Gastrocnemius medialis (tissue), 4 donors: Measurements from ENCODE around the gene PLEKHM1. TPM values are rescaled to one million over a fixed set of nuclear protein-coding genes. Genes with fewer than 3 reads are reported as not detected.
"Not testable (repeated sequence)": the region's sequence is repeated elsewhere in the genome, so short reads cannot be mapped to it uniquely, and the experiment has no call there.

ENCODE experiments used
- ATAC-seq, 2 donors: fragments of 150-250 bp; one replicate each; pipeline ENCODE4 v1.9.1; 2016
- DNase-seq, 2 donors: peaks; one replicate each; pipeline ENCODE4 v3.0.0-alpha.2; 2019
- H3K27ac ChIP-seq, 4 donors: fragments of 200-600 bp; sonication (generic); 1 replicate in 1 of 4; 2 replicates in 3 of 4; pipeline ENCODE4 v1.5.1; 2016 to 2018; ENCODE audit warnings: mild to moderate bottlenecking in 2 of 4, moderate library complexity in 1 of 4
- H3K27me3 ChIP-seq, 3 donors: fragments of 200-600 bp; sonication (generic) in 2 of 3; 1 replicate in 1 of 3; 2 replicates in 2 of 3; pipeline versions ENCODE4 v1.5.1 to v1.6.0; 2016 to 2019; ENCODE audit warnings: mild to moderate bottlenecking in 1 of 3, moderate library complexity in 1 of 3
- H3K36me3 ChIP-seq, 2 donors: fragments of 200-600 bp; sonication (generic) in 1 of 2; one replicate each; pipeline ENCODE4 v1.5.1; 2017 to 2018
- H3K4me1 ChIP-seq, 2 donors: fragments of 200-600 bp; sonication (generic) in 1 of 2; one replicate each; pipeline ENCODE4 v1.5.1; 2016 to 2017; ENCODE audit warnings: mild to moderate bottlenecking in 2 of 2
- H3K4me3 ChIP-seq, 4 donors: fragments of 200-600 bp; sonication (generic) in 3 of 4; 1 replicate in 1 of 4; 2 replicates in 3 of 4; pipeline ENCODE4 v1.5.1; 2016 to 2019; ENCODE audit warnings: mild to moderate bottlenecking in 2 of 4
- H3K9me3 ChIP-seq, 3 donors: fragments of 200-600 bp; sonication (generic) in 2 of 3; 1 replicate in 1 of 3; 2 replicates in 2 of 3; pipeline ENCODE4 v1.5.1; 2016 to 2019
- CTCF ChIP-seq, 5 experiments: fragments of 450-650 bp in 3 of 5; fragments of 200-600 bp in 2 of 5; sonication (generic) in 2 of 5; IDR thresholded peaks in 4 of 5; conservative IDR thresholded peaks in 1 of 5; 1 replicate in 4 of 5; 2 replicates in 1 of 5; pipeline ENCODE4 v1.5.1; 2016 to 2019; ENCODE audit warnings: antibody characterized with exemption in 5 of 5, mild to moderate bottlenecking in 3 of 5, moderate library complexity in 3 of 5
- POLR2A ChIP-seq, 2 donors: fragments of 450-650 bp; IDR thresholded peaks; one replicate each; pipeline ENCODE4 v1.6.1; 2017; ENCODE audit warnings: antibody characterized with exemption in 2 of 2, mild to moderate bottlenecking in 2 of 2, moderate library complexity in 2 of 2
- in situ Hi-C, 4 donors: fragments of 200-750 bp; cut with MboI; loops; one replicate each; pipeline versions ENCODE4 v1.15.0 to v1.8.0; 2017; ENCODE audit warnings: low sequenced_read_pairs in 4 of 4
- intact Hi-C: fragments of 100-400 bp; cut with DNase I; formaldehyde crosslinking; loops from one replicate; pipeline ENCODE4 v1.15.1; 2023; ENCODE audit warnings: low total_unique reads
- total RNA-seq, 4 donors: library from RNA; depleted of rRNA; stranded (reverse); fragments of >200 nt; gene quantifications; one replicate each; pipeline versions ENCODE4 v1.1.0 to v1.2.3, GENCODE V29; 2016

PLEKHM1 gene
- total RNA-seq, 4 donors from 2014 or later = 27.5 to 86.8 (median 31.3) TPM

GRCh38 chr17:45460422-45460821, 30.1 kb downstream of the PLEKHM1 start:
- in situ Hi-C loops, ATAC-seq, H3K9me3 ChIP-seq, H3K4me1 ChIP-seq, H3K36me3 ChIP-seq, intact Hi-C loops, H3K4me3 ChIP-seq, DNase-seq, H3K27ac ChIP-seq, H3K27me3 ChIP-seq: not testable (repeated sequence)

- peaks cover 0 to 26% of the 10 kb centered on the region in 2 donors for H3K36me3 ChIP-seq
- H3K27me3 ChIP-seq, intact Hi-C loops, H3K27ac ChIP-seq, in situ Hi-C loops, DNase-seq, H3K4me1 ChIP-seq, H3K9me3 ChIP-seq, ATAC-seq, H3K4me3 ChIP-seq: not testable (repeated sequence)
Observed at GRCh38 chr17:45454341-45454740, 36.2 kb downstream of the PLEKHM1 start.

- in situ Hi-C loops, H3K27me3 ChIP-seq, intact Hi-C loops, H3K4me3 ChIP-seq, H3K9me3 ChIP-seq, DNase-seq, H3K4me1 ChIP-seq, ATAC-seq, H3K27ac ChIP-seq: not testable (repeated sequence)
- peaks cover 0 to 26% of the 10 kb centered on the region in 2 donors for H3K36me3 ChIP-seq
Observed at GRCh38 chr17:45453731-45454130, 36.8 kb downstream of the PLEKHM1 start.

- in situ Hi-C loops, H3K9me3 ChIP-seq, H3K4me3 ChIP-seq, DNase-seq, H3K4me1 ChIP-seq, H3K27me3 ChIP-seq, intact Hi-C loops, H3K27ac ChIP-seq, ATAC-seq: not testable (repeated sequence)
- peaks cover 0 to 26% of the 10 kb centered on the region in 2 donors for H3K36me3 ChIP-seq
Observed at GRCh38 chr17:45453225-45453534, 37.3 kb downstream of the PLEKHM1 start.

- ATAC-seq, H3K4me3 ChIP-seq, DNase-seq, H3K4me1 ChIP-seq, H3K27ac ChIP-seq, H3K27me3 ChIP-seq, H3K9me3 ChIP-seq, in situ Hi-C loops, intact Hi-C loops: not testable (repeated sequence)
- H3K36me3 ChIP-seq = peaks cover 0 to 26% of the 10 kb centered on the region in 2 donors
Observed at GRCh38 chr17:45452329-45453224, 37.9 kb downstream of the PLEKHM1 start.

GRCh38 chr17:45451660-45452059, 38.9 kb downstream of the PLEKHM1 start:
- ATAC-seq, H3K9me3 ChIP-seq, DNase-seq, intact Hi-C loops, H3K27me3 ChIP-seq, in situ Hi-C loops, H3K4me1 ChIP-seq, H3K27ac ChIP-seq, H3K4me3 ChIP-seq: not testable (repeated sequence)
- H3K36me3 ChIP-seq = peaks cover 0 to 26% of the 10 kb centered on the region in 2 donors

- DNase-seq = no peak
- H3K36me3 ChIP-seq = peaks cover 0 to 21% of the 10 kb centered on the region in 2 donors
- no peaks in the 10 kb centered on the region for H3K9me3 ChIP-seq
- ATAC-seq = no peak
- H3K4me3 ChIP-seq = no peak overlapping the region
- H3K27me3 ChIP-seq = no peaks in the 10 kb centered on the region
- in situ Hi-C loops (no loop called here), intact Hi-C loops (no loop called here)
- H3K27ac ChIP-seq = no peak overlapping the region
- H3K4me1 ChIP-seq = peaks cover 0 to 8% of the 10 kb centered on the region in 2 donors
- no peak for TF ChIP-seq CTCF (IDR thresholded peaks at IDR 0.05 in 4 of 5, conservative IDR thresholded peaks at IDR 0.05 in 1 of 5)
- TF ChIP-seq POLR2A (IDR thresholded peaks at IDR 0.05) = no peak
Observed at GRCh38 chr17:45451131-45451530, 39.4 kb downstream of the PLEKHM1 start.

- DNase-seq, H3K4me3 ChIP-seq, in situ Hi-C loops, H3K27me3 ChIP-seq, intact Hi-C loops, H3K9me3 ChIP-seq, ATAC-seq, H3K27ac ChIP-seq, H3K4me1 ChIP-seq: not testable (repeated sequence)
- H3K36me3 ChIP-seq = peaks cover 0 to 24% of the 10 kb centered on the region in 2 donors
Observed at GRCh38 chr17:45449708-45450329, 40.7 kb downstream of the PLEKHM1 start.

- DNase-seq, H3K9me3 ChIP-seq, ATAC-seq, H3K4me1 ChIP-seq, H3K27me3 ChIP-seq, in situ Hi-C loops, H3K27ac ChIP-seq, intact Hi-C loops, H3K4me3 ChIP-seq: not testable (repeated sequence)
- H3K36me3 ChIP-seq = peaks cover 0 to 26% of the 10 kb centered on the region in 2 donors
Observed at GRCh38 chr17:45449260-45449659, 41.3 kb downstream of the PLEKHM1 start.

GRCh38 chr17:45448483-45448882, 42.0 kb downstream of the PLEKHM1 start:
- DNase-seq, H3K27me3 ChIP-seq, ATAC-seq, H3K9me3 ChIP-seq, H3K4me1 ChIP-seq, H3K4me3 ChIP-seq, in situ Hi-C loops, intact Hi-C loops: not testable (repeated sequence)
- Histone ChIP-seq H3K36me3 (peaks cover 0 to 20% of the 10 kb centered on the region in 2 donors), H3K27ac (peak overlapping the region in 2 of 4 donors; percentile 61 to 74)
